Measurements from ENCODE around the gene PROCR.

GRCh38 chr20:35192118-35192872, 20.4 kb downstream of the PROCR start:
- TF ChIP-seq CTCF (conservative IDR thresholded peaks at IDR 0.05; ENCODE audit: low read length): no peak
- TF ChIP-seq EZH2phosphoT487 (IDR thresholded peaks at IDR 0.05; ENCODE audit: borderline replicate concordance, low read depth, low read length): no peak
